OCI-LY7 (cell line): ENCODE measurements around the gene GRID1. TPM values are rescaled to one million over a fixed set of nuclear protein-coding genes. Genes with fewer than 3 reads are reported as not detected.

ENCODE experiments used
- BruUV-seq: library from RNA; stranded (reverse); fragments of 400-500 nt; replicated peaks from 2 replicates; lab custom pipeline; 2021; lab: Mats Ljungman, UMichigan
- CTCF ChIA-PET: fragments of 300-600 bp; sonication (Branson Sonifier 250); formaldehyde crosslinking; loops from one replicate; lab custom pipeline; 2022; ENCODE audit warnings: antibody characterized with exemption; ENCODE audit not compliant: unreplicated experiment; lab: Charles Lee
- POLR2A ChIA-PET: fragments of 300-600 bp; sonication (Branson Sonifier 250); formaldehyde crosslinking; loops from one replicate; lab custom pipeline; 2022; ENCODE audit warnings: antibody characterized with exemption; lab: Charles Lee
- DNase-seq: peaks from one replicate; pipeline ENCODE4 v3.0.0-alpha.2; 2015; ENCODE audit warnings: low spot score
- H2AFZ ChIP-seq: fragments of 200-600 bp; sonication (generic), shearing (Covaris generic); 2 replicates; pipeline ENCODE4 v1.6.1; 2014; ENCODE audit warnings: mild to moderate bottlenecking, antibody characterized with exemption, low read length, moderate library complexity
- H3K27ac ChIP-seq: fragments of 200-600 bp; sonication (generic); 2 replicates; pipeline ENCODE4 v1.5.1; 2014; ENCODE audit warnings: mixed run types, low read depth, mild to moderate bottlenecking, moderate library complexity, low read length, inconsistent platforms; ENCODE audit not compliant: poor library complexity, severe bottlenecking
- H3K36me3 ChIP-seq: fragments of 200-600 bp; sonication (generic); 2 replicates; pipeline ENCODE4 v1.6.1; 2014; ENCODE audit warnings: mild to moderate bottlenecking, antibody characterized with exemption, low read length, moderate library complexity, mixed read lengths; ENCODE audit not compliant: insufficient read depth
- H3K4me1 ChIP-seq: fragments of 200-600 bp; sonication (generic); 2 replicates; pipeline ENCODE4 v1.5.1; 2014; ENCODE audit warnings: mild to moderate bottlenecking, low read length; ENCODE audit not compliant: insufficient read depth, poor library complexity, severe bottlenecking
- H3K4me2 ChIP-seq: fragments of 200-600 bp; sonication (generic); 2 replicates; pipeline ENCODE4 v1.6.1; 2014; ENCODE audit warnings: mild to moderate bottlenecking, low read length
- H3K4me3 ChIP-seq: fragments of 200-600 bp; sonication (generic); 2 replicates; pipeline ENCODE4 v1.5.1; 2014; ENCODE audit warnings: mild to moderate bottlenecking, low read depth, low read length; ENCODE audit not compliant: poor library complexity, severe bottlenecking
- H3K79me2 ChIP-seq: fragments of 200-600 bp; sonication (generic); 2 replicates; pipeline ENCODE4 v1.6.1; 2016; ENCODE audit warnings: low read depth, mild to moderate bottlenecking, low read length, moderate library complexity, mixed read lengths; ENCODE audit not compliant: insufficient read depth
- H3K9me2 ChIP-seq: fragments of 200-600 bp; sonication (generic); 2 replicates; pipeline ENCODE4 v1.6.1; 2016; ENCODE audit warnings: mild to moderate bottlenecking, low read length, mixed read lengths; ENCODE audit not compliant: insufficient read depth
- H3K9me3 ChIP-seq: fragments of 200-600 bp; sonication (generic); 2 replicates; pipeline ENCODE4 v1.6.1; 2014; ENCODE audit warnings: mild to moderate bottlenecking, mixed run types, low read length, mixed read lengths
- H4K20me1 ChIP-seq: fragments of 200-600 bp; sonication (generic); 2 replicates; pipeline ENCODE4 v1.6.1; 2014; ENCODE audit warnings: mild to moderate bottlenecking, antibody characterized with exemption, low read length, moderate library complexity, mixed read lengths; ENCODE audit not compliant: insufficient read depth
- CTCF ChIP-seq: fragments of 200-600 bp; sonication (generic); conservative IDR thresholded peaks from 2 replicates; pipeline ENCODE4 v1.5.1; 2014; ENCODE audit warnings: mild to moderate bottlenecking, antibody characterized with exemption, low read length, moderate library complexity, mixed read lengths
- EZH2phosphoT487 ChIP-seq: fragments of 200-600 bp; sonication (generic); IDR thresholded peaks from 2 replicates; pipeline ENCODE4 v1.6.1; 2018; ENCODE audit warnings: low read depth, borderline replicate concordance, mild to moderate bottlenecking, mixed run types, antibody characterized with exemption, low read length, moderate library complexity, mixed read lengths
- intact Hi-C: fragments of 100-400 bp; cut with micrococcal nuclease; formaldehyde crosslinking; loops from one replicate; pipeline ENCODE4 v1.10.0; 2022; ENCODE audit not compliant: unreplicated experiment
- total RNA-seq, 2 experiments: library from RNA; depleted of rRNA in 1 of 2; stranded (reverse); fragments of >200 nt in 1 of 2; shearing (Covaris generic) in 1 of 2; gene quantifications; 2 replicates each; pipeline ENCODE4 v1.2.3, GENCODE V29; 2014 to 2022

GRID1 gene
- total RNA-seq, 2 experiments from 2014 or later = 1.6 to 3.7 TPM

- Histone ChIP-seq H3K4me2 (no peak overlapping the region), H4K20me1 (no peaks in the 10 kb centered on the region), H3K9me3 (no peaks in the 10 kb centered on the region), H3K9me2 (no peaks in the 10 kb centered on the region), H3K4me3 (no peak overlapping the region), H3K79me2 (no peaks in the 10 kb centered on the region), H2AFZ (no peak overlapping the region), H3K36me3 (no peaks in the 10 kb centered on the region), H3K27ac (no peak overlapping the region), H3K4me1 (no peaks in the 10 kb centered on the region)
- CTCF ChIA-PET = no interaction called here
- POLR2A ChIA-PET = no interaction called here
- no TSS peak for BruUV-seq
- DNase-seq = no peak
- TF ChIP-seq EZH2phosphoT487 (no peak), CTCF (no peak)
- intact Hi-C loops = no loop called here
Observed at GRCh38 chr10:85623758-85624157, 742.8 kb downstream of the GRID1 start.

- H2AFZ ChIP-seq = no peak overlapping the region
- POLR2A ChIA-PET = no interaction called here
- intact Hi-C loops = no loop called here
- H4K20me1 ChIP-seq = no peaks in the 10 kb centered on the region
- no peak overlapping the region for H3K27ac ChIP-seq
- TF ChIP-seq EZH2phosphoT487 (no peak), CTCF (no peak)
- CTCF ChIA-PET = no interaction called here
- H3K4me3 ChIP-seq = no peak overlapping the region
- H3K9me3 ChIP-seq = no peaks in the 10 kb centered on the region
- H3K36me3 ChIP-seq = no peaks in the 10 kb centered on the region
- H3K4me2 ChIP-seq = no peak overlapping the region
- BruUV-seq = no TSS peak
- no peaks in the 10 kb centered on the region for H3K4me1 ChIP-seq
- no peak for DNase-seq
- H3K9me2 ChIP-seq = no peaks in the 10 kb centered on the region
- no peaks in the 10 kb centered on the region for H3K79me2 ChIP-seq
Observed at GRCh38 chr10:85623342-85623741, 743.3 kb downstream of the GRID1 start.

- Histone ChIP-seq H3K27ac (no peak overlapping the region), H2AFZ (no peak overlapping the region), H3K79me2 (no peaks in the 10 kb centered on the region), H4K20me1 (no peaks in the 10 kb centered on the region), H3K4me2 (no peak overlapping the region), H3K4me1 (no peaks in the 10 kb centered on the region), H3K9me2 (no peaks in the 10 kb centered on the region), H3K36me3 (no peaks in the 10 kb centered on the region), H3K9me3 (no peaks in the 10 kb centered on the region), H3K4me3 (no peak overlapping the region)
- intact Hi-C loops = no loop called here
- TF ChIP-seq EZH2phosphoT487 = no peak
- no peak for TF ChIP-seq CTCF
- ChIA-PET POLR2A (interaction anchor here (0.8 kb wide), 1 partner anchor 115 kb away, joined by 3 read pairs; no protein-coding TSS in a partner anchor), CTCF (no interaction called here)
- DNase-seq = no peak
- no TSS peak for BruUV-seq
Observed at GRCh38 chr10:85622425-85622824, 744.2 kb downstream of the GRID1 start.
